ENCODE results near the gene CD3G.

Gene CD3G

DNA sequence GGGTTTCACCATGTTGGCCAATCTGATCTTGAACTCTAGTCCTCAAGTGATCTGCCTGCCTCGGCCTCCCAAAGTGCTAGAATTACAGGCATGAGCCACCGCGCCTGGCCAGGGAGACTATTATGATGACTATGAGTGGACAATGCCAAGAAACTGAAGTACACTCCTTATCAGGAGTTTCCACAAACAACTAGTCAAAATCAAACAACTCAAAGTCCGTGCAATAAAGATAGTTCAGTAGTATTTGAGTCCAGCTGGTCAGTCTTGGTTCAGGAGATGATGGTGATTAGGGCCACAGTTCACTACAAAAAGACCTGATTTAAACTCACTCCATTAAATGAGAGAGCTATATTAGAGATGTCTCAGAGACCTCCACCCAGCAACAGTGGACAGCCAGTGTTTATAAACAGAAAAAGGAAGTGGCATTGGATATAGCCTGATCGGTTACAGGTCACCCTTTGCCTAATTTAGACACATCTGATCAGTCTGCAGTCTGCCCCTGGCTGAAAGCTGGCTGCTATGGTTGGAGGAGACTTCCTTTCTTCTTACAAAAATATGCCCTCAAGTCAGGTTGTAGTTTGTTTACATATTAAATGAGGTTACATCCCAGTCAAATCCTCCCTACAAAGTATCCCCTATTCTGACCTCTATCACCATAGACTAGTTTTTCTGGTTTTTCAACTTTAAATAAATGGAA, 22.6 kb upstream of the CD3G start:
- no peak for TF ChIP-seq CTCF (IDR thresholded peaks at IDR 0.05; ENCODE audit: control insufficient read depth, insufficient read depth, low read depth, low read length, missing control alignments)
- DNase-seq (ENCODE audit: low read depth): no peak

DNA sequence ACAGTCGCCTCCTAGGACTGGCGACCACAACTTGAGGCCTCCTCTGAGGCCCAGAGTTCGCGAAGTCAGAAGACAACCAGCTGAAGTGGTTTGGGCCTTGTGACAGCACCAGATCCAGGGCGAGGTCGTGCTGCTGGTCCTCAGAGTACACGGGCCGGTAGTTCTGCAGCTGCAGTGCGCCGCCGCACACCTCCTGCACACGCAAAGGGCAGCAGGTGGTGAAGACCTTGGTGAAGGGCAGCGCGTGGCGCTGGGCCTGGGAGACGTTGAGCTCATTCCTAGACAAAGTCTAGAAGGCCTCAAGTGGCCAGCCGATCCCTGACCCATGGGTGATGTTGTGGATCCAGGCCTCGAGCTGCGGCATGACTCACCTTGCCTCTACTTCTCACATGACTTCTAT, 21.4 kb upstream of the CD3G start:
- DNase-seq (ENCODE audit: low read depth): no peak
- H3K4me3 ChIP-seq (ENCODE audit: control insufficient read depth, low read depth, low read length): no peak overlapping the region
- TF ChIP-seq CTCF (IDR thresholded peaks at IDR 0.05; ENCODE audit: control insufficient read depth, insufficient read depth, low read depth, low read length, missing control alignments): no peak

More for the DNA sequence above, 22.6 kb upstream of the CD3G start:
- no peak overlapping the region for H3K4me3 ChIP-seq (ENCODE audit: control insufficient read depth, low read depth, low read length)

DNA sequence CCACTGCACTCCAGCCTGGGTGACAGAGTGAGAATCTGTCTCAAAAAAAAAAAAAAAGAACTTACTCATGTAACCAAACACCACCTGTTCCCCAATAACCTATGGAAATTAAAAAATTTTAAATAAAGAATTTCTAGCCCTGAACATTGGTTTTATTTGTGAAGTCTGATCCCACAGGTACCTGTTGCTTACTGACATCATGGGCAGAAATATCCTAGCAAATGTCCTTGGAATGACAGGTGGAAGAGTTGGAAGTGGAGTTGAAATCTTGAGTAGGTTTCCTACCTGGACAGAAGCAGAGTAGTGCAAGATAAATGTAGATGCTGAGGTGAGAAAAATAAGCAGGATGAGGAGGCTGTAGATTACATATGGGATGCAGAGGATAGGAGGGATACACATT, 18.9 kb upstream of the CD3G start:
- DNase-seq (ENCODE audit: low read depth): no peak
- no peak for TF ChIP-seq CTCF (IDR thresholded peaks at IDR 0.05; ENCODE audit: control insufficient read depth, insufficient read depth, low read depth, low read length, missing control alignments)
- H3K4me3 ChIP-seq (ENCODE audit: control insufficient read depth, low read depth, low read length): no peak overlapping the region

- H3K4me3 ChIP-seq (ENCODE audit: control insufficient read depth, low read depth, low read length): no peak overlapping the region
- TF ChIP-seq CTCF (IDR thresholded peaks at IDR 0.05; ENCODE audit: control insufficient read depth, insufficient read depth, low read depth, low read length, missing control alignments): no peak
- DNase-seq (ENCODE audit: low read depth): no peak
Measured at GRCh38 chr11:118328745-118329144, 15.4 kb upstream of the CD3G start.

DNA sequence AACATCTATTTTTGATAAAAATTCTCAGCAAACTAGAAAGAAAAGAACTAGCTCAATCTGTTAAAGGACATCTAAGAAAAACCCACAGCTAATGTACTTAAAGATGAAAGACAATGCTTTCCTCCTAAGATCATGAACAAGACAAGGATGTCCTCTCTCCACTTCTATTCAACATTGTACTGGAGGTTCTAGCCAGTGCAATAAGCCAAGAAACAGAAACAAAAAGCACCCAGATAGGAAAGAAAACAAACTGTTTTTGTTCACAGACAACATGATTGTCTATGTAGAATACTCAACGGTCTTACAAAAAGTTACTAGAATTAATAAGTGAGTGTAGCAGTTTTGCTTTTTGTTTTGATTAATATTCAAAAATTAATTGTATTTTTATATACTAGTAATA, 9.4 kb upstream of the CD3G start:
- H3K4me3 ChIP-seq (ENCODE audit: control insufficient read depth, low read depth, low read length): no peak overlapping the region
- no peak for TF ChIP-seq CTCF (IDR thresholded peaks at IDR 0.05; ENCODE audit: control insufficient read depth, insufficient read depth, low read depth, low read length, missing control alignments)

GRCh38 chr11:118338637-118339061, 5.5 kb upstream of the CD3G start:
- no peak for TF ChIP-seq CTCF (IDR thresholded peaks at IDR 0.05; ENCODE audit: control insufficient read depth, insufficient read depth, low read depth, low read length, missing control alignments)
- DNase-seq (ENCODE audit: low read depth): no peak
- no peak overlapping the region for H3K4me3 ChIP-seq (ENCODE audit: control insufficient read depth, low read depth, low read length)

More for the DNA sequence above, 9.4 kb upstream of the CD3G start:
- DNase-seq (ENCODE audit: low read depth): no peak
